PC-9 (cell line): ENCODE results near the gene CKMT1A.
"Not testable (repeated sequence)": the region's sequence is repeated elsewhere in the genome, so short reads cannot be mapped to it uniquely, and the experiment has no call there.

ENCODE experiments used
- EZH2 ChIP-seq: fragments of 200-600 bp; sonication (generic); IDR thresholded peaks from 2 replicates; pipeline ENCODE4 v1.8.0; 2017; ENCODE audit warnings: antibody characterized with exemption, low read depth
- TF ChIP-seq, protein P1 (sequence below): fragments of 200-600 bp; sonication (generic); conservative IDR thresholded peaks from 2 replicates; pipeline ENCODE4 v1.6.1; 2017; ENCODE audit warnings: mixed run types, antibody characterized with exemption, mild to moderate bottlenecking, moderate library complexity

DNA sequence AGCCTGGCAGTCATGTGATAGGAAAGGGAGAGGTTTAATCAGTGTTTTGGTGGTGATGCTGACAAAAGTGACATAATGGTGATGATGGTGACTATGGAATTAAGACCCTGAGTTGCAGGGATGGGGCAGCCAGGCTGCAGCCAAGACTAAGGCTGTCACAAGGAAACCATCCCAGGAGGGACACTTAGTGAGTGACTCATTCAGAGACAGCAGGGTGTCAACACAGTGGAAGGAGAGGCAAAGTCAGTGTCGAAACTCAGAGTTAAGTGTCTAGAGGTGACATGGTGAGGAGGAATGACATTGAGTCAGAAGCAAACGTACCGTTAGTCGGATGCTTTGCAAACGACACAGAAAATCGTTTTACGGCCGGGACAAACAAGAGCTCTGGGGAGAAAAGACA is 30.3 kb upstream of the CKMT1A start:
- TF ChIP-seq, protein P1, sequence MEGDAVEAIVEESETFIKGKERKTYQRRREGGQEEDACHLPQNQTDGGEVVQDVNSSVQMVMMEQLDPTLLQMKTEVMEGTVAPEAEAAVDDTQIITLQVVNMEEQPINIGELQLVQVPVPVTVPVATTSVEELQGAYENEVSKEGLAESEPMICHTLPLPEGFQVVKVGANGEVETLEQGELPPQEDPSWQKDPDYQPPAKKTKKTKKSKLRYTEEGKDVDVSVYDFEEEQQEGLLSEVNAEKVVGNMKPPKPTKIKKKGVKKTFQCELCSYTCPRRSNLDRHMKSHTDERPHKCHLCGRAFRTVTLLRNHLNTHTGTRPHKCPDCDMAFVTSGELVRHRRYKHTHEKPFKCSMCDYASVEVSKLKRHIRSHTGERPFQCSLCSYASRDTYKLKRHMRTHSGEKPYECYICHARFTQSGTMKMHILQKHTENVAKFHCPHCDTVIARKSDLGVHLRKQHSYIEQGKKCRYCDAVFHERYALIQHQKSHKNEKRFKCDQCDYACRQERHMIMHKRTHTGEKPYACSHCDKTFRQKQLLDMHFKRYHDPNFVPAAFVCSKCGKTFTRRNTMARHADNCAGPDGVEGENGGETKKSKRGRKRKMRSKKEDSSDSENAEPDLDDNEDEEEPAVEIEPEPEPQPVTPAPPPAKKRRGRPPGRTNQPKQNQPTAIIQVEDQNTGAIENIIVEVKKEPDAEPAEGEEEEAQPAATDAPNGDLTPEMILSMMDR, result not testable (repeated sequence)
- TF ChIP-seq EZH2, result not testable (repeated sequence)
